AG09309 (cell line): ENCODE measurements around the gene DNAH14.

Experiments
- DNase-seq: peaks from one replicate; pipeline ENCODE4 v3.0.0-alpha.2; 2010; ENCODE audit warnings: low read depth
- H3K4me3 ChIP-seq: 2 replicates; pipeline ENCODE4 v1.5.1; 2011; ENCODE audit warnings: mild to moderate bottlenecking, low read depth, low read length, moderate library complexity; ENCODE audit not compliant: control insufficient read depth
- CTCF ChIP-seq: IDR thresholded peaks from 2 replicates; pipeline ENCODE4 v1.5.1; 2011; ENCODE audit warnings: mild to moderate bottlenecking, low read depth, low read length, inconsistent platforms; ENCODE audit not compliant: insufficient read depth, control insufficient read depth; ENCODE audit errors: missing control alignments

The DNAH14 gene

GRCh38 chr1:225114354-225114990 lies 185.0 kb downstream of the DNAH14 start:
- no peak for DNase-seq
- no peak for TF ChIP-seq CTCF
- no peak overlapping the region for H3K4me3 ChIP-seq

DNA sequence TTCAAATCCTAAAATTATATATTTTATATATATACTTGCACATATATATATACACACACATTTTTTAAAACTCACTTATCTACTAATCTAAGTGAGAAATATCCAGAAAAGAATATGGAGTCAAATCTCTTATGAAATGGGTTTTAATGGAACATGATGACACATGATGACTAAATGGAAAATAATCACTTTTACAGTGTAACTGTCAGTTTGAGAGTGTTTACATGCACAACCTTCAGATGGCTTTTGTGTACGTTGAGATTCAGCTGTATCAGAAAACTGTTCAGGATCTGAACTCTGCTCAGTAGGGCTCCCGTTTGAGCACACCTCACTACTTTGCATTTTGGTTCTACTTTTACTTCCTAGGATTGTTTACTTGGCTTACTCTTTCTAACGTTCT lies 189.8 kb downstream of the DNAH14 start:
- no peak for DNase-seq
- TF ChIP-seq CTCF = no peak
- no peak overlapping the region for H3K4me3 ChIP-seq

- DNase-seq = no peak
- TF ChIP-seq CTCF = no peak
Measured at GRCh38 chr1:225121095-225121494, 191.6 kb downstream of the DNAH14 start.

GRCh38 chr1:225131869-225132268 lies 202.4 kb downstream of the DNAH14 start:
- no peak for TF ChIP-seq CTCF
- no peak overlapping the region for H3K4me3 ChIP-seq
- DNase-seq = no peak

More at GRCh38 chr1:225121095-225121494, 191.6 kb downstream of the DNAH14 start:
- no peak overlapping the region for H3K4me3 ChIP-seq

GRCh38 chr1:225137976-225138375 lies 208.5 kb downstream of the DNAH14 start:
- no peak for DNase-seq
- H3K4me3 ChIP-seq = no peak overlapping the region
- TF ChIP-seq CTCF = no peak

DNA sequence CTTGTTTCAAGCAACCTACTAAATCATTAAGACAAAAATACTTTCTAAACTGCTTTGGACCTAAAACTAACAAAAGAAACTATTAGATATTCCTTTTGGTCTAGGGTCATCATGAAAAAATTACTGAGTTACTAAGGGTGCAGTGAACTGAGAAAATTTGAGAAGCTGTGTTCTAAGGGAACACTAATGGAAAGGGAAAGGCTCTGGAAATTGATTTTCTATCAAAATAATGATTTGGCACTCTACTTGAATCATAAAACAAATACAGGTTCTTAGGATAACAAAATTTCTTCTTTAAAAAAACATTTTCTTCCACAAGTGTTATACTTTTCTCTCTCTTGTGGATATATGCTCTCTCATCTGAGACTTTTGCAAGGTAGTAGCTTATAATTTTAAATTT lies 213.5 kb downstream of the DNAH14 start:
- no peak for TF ChIP-seq CTCF
- no peak overlapping the region for H3K4me3 ChIP-seq
- DNase-seq = no peak
